Brain microvascular endothelial cell (primary cell): Measurements from ENCODE around the gene MGMT.

Source experiments
- DNase-seq: peaks from one replicate; pipeline ENCODE4 v3.0.0-alpha.2; 2020
- H3K27ac ChIP-seq: fragments of 250-450 bp; sonication (Bioruptor Pico); 2 replicates; pipeline ENCODE4 v1.5.1; 2020; ENCODE audit warnings: mild to moderate bottlenecking, moderate library complexity
- H3K27me3 ChIP-seq: fragments of 250-450 bp; sonication (Bioruptor Pico); replicated peaks from 2 replicates; pipeline ENCODE4 v1.5.1; 2020; ENCODE audit warnings: mild to moderate bottlenecking
- H3K36me3 ChIP-seq: fragments of 250-450 bp; sonication (Bioruptor Pico); replicated peaks from 2 replicates; pipeline ENCODE4 v1.5.1; 2020; ENCODE audit warnings: mild to moderate bottlenecking
- H3K4me3 ChIP-seq: 2 replicates; pipeline ENCODE4 v1.5.1; 2011; ENCODE audit warnings: low read depth, mild to moderate bottlenecking, control low read depth, low read length, moderate library complexity
- in situ Hi-C: cut with HindIII; loops from 2 replicates; pipeline ENCODE4 v1.10.0; 2017; ENCODE audit warnings: low sequenced_read_pairs, low pct_ligation_motif_present
- TF ChIP-seq, protein P1 (sequence below): IDR thresholded peaks from 2 replicates; pipeline ENCODE4 v1.5.1; 2011; ENCODE audit warnings: low read depth, mild to moderate bottlenecking, moderate library complexity, low read length, control low read depth, inconsistent platforms; ENCODE audit errors: missing control alignments

Gene MGMT

DNA sequence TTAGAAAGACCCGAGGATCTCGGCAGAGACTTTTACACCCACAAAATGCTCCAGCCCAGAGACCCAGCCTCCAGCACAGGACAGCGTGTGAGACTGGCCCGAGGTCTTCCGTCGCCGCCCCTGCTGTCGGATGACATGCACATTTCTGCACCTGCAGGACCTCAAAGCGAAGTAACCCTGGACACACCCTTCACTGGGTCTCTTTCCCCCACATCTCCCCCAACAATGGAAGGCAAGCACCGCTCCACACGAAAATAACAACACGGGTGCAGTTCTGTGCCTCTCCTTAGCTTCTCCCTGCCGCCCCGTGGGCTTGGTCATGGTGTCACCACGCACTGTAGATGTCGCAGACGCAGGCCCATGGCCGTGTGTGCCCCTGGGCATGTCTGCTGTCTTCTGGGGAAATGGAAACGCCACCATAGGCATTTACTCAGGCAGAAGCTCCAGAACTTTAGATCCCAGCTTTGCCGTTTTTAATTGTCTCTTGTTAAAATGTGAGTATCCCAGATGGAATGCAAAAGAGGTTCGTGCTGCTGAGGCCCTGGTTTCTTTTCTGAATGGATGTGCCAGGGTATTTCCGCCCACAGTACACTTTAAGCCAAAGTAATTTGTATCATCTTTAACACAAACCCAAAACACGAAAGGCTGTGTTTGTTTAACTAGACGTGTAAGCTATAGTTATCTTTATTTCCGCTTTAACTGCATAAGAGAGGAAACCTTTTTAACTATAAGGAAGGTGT lies 237.9 kb downstream of the MGMT start:
- no peak overlapping the region for H3K4me3 ChIP-seq
- no peak overlapping the region for H3K27ac ChIP-seq
- no peaks in the 10 kb centered on the region for H3K36me3 ChIP-seq
- TF ChIP-seq, protein P1, sequence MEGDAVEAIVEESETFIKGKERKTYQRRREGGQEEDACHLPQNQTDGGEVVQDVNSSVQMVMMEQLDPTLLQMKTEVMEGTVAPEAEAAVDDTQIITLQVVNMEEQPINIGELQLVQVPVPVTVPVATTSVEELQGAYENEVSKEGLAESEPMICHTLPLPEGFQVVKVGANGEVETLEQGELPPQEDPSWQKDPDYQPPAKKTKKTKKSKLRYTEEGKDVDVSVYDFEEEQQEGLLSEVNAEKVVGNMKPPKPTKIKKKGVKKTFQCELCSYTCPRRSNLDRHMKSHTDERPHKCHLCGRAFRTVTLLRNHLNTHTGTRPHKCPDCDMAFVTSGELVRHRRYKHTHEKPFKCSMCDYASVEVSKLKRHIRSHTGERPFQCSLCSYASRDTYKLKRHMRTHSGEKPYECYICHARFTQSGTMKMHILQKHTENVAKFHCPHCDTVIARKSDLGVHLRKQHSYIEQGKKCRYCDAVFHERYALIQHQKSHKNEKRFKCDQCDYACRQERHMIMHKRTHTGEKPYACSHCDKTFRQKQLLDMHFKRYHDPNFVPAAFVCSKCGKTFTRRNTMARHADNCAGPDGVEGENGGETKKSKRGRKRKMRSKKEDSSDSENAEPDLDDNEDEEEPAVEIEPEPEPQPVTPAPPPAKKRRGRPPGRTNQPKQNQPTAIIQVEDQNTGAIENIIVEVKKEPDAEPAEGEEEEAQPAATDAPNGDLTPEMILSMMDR = no peak
- no peak for DNase-seq
- H3K27me3 ChIP-seq = no peaks in the 10 kb centered on the region
- in situ Hi-C loops = no loop called here

DNA sequence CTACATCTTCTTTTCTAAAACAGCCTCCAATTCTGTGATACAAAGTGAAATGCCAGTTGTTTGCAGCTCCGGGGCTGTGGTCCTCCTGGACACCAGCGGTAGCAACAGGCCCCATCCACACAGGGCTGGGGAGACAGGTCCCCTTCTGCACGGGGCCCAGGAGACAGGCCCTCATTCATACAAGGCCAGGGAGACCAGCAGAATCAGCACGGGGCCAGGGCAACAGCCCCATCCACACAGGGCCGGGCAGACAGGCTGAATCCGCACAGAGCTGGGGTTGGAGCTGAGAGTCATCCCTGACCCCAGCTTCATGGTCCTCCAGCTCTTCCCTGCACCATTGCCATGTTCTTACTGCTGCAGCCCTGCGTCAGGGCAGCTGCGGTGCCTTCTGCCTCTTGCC lies 238.6 kb downstream of the MGMT start:
- in situ Hi-C loops = no loop called here
- no peaks in the 10 kb centered on the region for H3K36me3 ChIP-seq
- no peak for DNase-seq
- no peak overlapping the region for H3K4me3 ChIP-seq
- H3K27ac ChIP-seq = no peak overlapping the region
- H3K27me3 ChIP-seq = no peaks in the 10 kb centered on the region
- TF ChIP-seq, protein P1 = no peak

- Histone ChIP-seq H3K27me3 (no peaks in the 10 kb centered on the region), H3K36me3 (no peaks in the 10 kb centered on the region), H3K4me3 (no peak overlapping the region), H3K27ac (no peak overlapping the region)
- TF ChIP-seq, protein P1 = no peak
- no peak for DNase-seq
- in situ Hi-C loops = no loop called here
These were observed 239.0 kb downstream of the MGMT start for GRCh38 chr10:129706081-129706480.

DNA sequence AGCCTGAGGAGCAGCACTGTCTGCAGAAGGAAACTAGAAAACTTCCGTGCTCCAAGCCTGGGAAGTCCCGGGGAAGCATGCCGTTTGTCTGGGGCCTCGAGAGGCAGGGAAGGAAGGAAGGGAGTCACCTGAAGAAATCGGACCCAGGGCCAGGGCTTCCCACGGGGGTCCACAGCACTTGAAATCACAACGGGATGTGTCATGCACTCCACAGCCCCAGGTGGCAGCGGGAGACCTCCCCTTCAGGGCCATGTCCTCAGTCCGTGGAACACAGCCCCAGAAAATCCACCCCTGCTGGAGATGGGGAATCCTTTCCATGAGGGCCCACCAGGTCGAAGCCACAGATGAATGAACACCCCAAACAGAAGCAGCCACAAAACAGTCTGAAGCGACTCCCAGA lies 239.5 kb downstream of the MGMT start:
- Histone ChIP-seq H3K36me3 (no peaks in the 10 kb centered on the region), H3K27ac (no peak overlapping the region), H3K4me3 (no peak overlapping the region), H3K27me3 (no peaks in the 10 kb centered on the region)
- TF ChIP-seq, protein P1 = no peak
- in situ Hi-C loops = no loop called here
- DNase-seq = no peak

- H3K27me3 ChIP-seq = no peaks in the 10 kb centered on the region
- no peaks in the 10 kb centered on the region for H3K36me3 ChIP-seq
- no peak overlapping the region for H3K27ac ChIP-seq
- peak; percentile 23 for DNase-seq
- TF ChIP-seq, protein P1 = no peak
- in situ Hi-C loops = no loop called here
- H3K4me3 ChIP-seq = no peak overlapping the region
These were observed 240.7 kb downstream of the MGMT start for GRCh38 chr10:129707406-129708388.
